Stimulated activated CD8-positive, alpha-beta memory T cell treated with anti-CD3 and anti-CD28 coated beads, Interleukin-4, amount 100 ng/mL, for 4 hours (primary cell): ENCODE data around the gene OLFML2B.

Experiments used
- DNase-seq, 2 donors: peaks; one replicate each; pipeline ENCODE4 v3.0.0-alpha.2; 2020; ENCODE audit warnings: low read depth in 2 of 2, low spot score in 1 of 2

Gene OLFML2B

DNA sequence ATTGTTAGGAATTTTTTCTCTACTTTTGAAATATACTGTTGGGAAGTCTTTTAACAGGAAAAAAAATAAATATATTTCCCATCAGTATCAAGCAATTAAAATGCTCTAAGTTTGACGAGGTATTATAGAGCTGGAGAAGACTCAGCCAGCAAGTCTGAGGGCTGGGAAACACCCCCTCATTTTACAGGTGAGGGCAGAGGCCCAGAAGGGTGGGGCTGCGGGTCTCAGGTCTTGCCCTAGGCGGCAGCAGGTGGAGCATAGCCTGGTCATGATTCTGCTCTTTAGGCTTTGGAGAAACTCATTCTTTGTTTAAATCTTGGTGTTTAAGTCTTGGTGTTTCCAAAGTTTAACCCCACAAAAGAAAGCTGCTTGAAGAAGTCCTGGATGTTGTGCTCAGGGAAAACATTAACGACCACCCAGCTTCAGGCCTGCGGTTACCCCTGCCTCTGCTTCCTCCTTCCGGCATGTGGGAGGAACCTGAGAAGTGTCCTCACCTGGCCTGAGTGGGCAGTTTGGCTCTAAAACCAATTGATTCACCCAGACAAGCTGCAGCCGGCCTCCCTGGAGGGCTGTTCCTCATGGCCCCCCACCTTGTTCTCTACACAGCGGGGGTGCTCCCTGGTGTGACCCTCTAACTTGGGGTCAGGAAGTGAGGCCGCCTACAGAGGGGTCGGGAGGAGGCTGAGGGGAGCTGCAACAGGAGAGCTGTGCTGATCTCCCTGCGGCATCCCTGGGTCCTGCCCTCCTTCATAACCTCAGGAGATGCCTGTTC lies 41.7 kb downstream of the OLFML2B start:
- DNase-seq = no peak

DNA sequence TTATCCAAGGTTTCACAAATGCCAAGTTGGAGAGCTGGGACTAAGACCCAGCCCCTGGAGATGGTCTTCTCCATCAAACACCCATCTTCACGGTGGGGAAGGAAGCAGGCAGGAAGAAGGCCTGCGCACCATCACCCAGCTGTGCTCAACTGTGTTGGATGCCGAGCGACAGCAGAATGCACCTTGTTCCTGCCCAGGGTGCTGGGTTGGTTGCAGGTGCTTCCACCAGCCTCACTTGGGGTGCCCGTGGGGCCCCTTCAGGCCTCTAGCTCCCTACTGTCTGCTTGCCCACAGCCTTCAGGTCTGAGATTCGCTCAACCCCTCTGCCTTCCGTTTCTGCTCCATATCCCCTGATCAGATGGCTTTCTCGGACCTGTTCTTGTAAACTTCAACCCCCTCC lies 42.5 kb downstream of the OLFML2B start:
- DNase-seq = no peak

DNA sequence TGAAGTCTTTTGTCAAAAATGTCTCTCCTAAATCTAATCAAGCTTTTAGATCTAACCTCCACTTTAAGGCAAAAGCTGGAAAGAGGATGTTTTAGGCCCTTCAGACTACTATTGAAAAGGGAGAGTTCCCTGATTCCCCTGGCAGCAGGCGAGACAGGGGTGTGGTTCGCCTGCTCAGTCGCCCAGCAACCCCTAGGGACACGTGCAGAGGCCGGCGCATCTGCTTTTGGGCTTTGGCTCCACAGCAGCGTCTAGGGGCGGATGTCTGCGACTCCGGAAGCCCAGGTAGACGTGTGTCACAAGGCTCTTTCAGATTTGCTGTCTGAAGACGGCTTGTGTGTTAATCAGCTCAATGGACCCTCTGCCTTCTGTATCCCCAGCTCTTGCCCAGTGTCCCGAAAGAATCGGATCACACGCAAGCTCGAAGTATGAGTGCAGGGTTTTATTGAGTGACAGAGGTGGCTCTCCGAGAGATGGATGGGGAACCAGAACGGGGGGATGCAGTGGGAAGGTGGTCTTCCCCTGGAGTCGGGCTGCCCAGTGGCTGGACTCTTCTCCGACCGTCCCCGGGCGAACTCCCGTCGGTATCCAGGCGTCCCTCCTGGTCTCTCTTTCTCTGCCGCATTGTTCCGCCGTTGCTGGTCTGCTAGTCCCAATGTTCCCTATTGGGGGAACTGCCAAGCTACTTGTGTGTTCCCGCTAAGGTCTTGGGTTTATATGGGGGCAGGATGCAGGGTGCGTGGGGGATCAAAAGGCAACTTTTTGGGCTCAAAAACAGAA lies 45.5 kb downstream of the OLFML2B start:
- no peak for DNase-seq

DNA sequence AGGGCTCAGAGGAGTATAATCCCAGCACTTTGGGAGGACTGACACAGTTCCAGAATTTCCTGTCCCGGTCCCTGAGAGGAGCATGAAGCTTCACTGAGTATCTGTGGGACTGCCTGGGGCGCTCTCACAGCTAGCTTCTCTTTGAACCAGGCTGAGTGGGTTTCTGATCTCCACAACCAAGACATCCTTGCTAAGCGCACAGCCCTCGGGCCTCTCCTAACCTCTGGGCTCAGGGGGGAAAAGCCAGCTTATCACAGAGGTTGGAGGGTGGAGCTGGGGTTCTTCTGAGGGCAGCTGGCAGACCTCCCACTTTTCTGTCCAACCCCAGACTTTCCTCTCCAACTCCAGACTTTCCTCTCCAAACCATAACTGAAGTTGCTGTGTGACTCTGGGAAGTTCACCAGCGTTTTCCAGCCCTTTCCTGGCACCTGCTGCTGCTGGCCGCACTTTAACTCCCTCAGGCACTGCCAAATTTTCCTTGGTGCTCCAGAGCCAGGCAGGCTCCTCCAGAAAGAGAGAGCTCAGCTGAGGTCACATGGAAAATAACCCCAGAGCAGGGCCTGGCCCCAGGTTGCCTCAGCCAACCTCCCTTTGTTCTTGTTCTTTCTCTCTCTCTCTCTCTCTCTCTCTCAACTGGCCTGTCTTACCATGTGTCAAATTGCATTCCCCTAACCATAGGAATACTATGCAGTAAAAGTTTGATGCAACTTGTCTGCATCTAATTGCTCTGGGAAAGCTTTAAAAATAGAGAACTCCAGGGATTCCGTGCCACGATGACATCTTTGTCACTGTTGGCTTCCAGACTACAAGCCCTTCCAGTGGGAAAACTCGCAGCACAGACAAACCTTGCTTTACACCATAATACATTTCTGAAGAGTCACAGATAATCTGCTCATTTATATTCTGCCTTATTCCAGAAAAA lies 49.5 kb downstream of the OLFML2B start:
- no peak for DNase-seq

DNA sequence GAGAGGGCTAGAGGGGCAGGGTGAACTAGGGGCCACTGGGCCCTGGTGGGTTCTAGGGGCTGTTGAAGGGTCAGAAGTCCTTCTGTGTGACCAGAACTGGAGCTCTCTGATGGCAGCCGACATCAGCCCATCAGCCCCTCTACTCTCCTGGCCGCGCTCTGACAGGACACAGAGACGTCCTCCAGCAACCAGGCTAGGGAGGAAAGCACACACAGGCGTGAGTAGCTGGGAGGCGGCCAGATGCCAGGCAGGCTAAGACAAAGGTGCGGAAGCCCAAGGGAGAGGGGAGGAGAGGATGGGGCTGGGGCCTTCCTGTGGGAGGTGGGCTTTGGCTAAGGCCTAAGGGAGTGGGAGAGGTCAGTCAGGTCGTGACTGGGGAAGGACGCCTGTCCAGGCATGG lies 50.8 kb downstream of the OLFML2B start:
- DNase-seq = no peak

DNA sequence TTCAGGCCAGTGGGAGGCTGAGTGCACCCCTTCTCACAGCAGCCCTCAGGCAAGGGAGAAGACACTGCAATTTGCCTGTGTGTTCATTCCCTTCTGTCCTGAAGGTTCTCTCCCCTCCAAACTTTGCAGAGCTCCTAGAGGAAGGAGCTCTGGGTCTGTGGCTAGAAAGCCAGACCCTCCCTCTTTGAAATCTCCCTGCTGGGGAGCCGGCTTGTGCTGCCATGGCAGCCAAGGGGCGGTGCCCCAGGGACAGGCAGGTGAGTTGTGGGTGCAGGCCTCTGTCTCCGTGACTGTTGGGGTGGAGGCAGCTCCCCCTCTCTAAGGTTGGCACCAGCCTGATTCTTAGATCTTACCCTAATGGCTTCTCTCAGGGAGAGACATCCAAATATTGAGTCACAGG lies 53.0 kb downstream of the OLFML2B start:
- DNase-seq = no peak

DNA sequence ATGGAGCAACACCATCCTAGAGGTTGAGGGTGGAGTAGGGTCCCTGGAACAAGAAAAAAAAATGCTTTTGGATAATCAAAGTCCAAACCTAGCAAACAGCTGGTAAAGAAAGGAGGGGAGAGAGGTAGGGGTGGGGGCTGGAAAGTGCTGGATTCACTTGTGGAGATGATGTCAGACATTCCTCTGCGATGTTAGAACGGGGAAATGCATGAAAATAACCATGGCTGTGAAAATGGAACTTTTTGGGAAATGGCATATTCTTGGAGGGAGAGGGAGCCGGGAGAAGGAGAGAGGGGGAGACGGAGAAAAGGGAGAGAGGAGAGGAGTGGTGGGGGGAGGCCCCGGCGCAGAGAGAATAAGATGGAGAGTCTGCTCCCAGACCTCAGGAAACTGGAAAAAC lies 53.6 kb downstream of the OLFML2B start:
- DNase-seq = no peak

DNA sequence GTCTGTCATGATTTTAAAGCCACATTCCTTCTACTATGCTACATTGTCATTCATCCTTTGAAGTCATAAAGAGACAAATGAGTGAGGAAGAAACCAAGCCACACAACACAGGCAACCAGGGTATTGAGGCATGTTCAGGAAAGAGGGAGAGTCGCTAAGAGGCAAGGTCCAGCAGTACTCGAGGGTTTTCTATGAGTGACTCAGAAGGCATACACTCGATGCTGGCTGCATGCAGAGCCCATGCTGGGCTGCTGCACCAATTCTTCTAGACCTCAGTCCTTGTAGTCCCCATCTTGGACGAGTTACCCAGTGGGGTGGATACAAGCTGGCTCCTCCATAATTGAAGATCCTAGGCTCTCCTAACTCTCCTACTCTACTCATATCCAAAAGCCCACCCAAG lies 57.6 kb downstream of the OLFML2B start:
- DNase-seq = no peak

DNA sequence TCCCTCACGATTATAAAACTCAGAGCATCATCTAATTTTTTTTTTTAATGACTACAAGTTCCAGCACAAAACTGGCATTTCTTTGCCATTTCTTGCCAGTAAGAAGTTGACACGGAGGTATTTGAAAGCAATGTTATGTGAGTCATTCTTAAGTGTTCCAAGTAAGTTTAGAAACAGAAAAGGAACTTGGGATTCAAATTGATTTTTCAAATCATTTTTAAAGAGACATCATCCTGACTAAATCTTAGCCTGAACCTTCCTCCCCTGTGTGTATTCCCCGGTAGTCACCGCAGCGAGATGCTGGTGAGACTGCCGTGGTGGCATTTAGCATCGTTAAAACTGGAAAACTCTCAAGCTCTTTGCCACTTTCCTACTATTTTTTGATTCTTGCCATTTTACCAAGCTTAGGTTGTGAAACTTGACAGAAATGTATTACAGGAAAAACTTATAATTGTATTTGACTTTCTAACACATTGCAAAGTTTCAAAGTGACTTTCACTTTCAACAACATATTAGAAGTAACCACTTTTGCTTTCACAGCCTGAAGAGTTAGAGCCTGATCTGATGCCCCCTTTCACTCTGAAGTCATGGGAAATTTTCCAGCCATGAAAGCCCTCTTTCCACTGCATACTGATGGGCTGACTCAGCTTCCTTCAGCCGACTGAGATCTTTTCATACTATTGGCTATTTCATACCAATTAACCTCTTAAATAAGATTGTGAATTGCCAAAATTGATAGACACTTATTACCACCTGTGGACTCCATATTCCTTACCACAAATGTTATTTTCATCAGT lies 61.4 kb downstream of the OLFML2B start:
- peak in 1 of 2 donors; percentile 3 for DNase-seq

DNA sequence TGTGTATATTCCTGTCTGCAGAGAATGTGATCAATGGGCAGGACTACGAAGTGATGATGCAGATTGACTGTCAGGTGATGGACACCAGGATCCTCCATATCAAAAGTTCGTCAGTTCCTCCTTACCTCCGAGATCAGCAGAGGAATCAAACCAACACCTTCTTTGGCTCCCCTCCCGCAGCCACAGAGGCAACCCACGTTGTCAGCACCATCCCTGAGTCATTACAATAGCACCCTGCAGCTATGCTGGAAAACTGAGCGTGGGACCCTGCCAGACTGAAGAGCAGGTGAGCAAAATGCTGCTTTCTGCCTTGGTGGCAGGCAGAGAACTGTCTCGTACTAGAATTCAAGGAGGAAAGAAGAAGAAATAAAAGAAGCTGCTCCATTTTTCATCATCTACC lies 65.2 kb downstream of the OLFML2B start:
- DNase-seq = no peak

DNA sequence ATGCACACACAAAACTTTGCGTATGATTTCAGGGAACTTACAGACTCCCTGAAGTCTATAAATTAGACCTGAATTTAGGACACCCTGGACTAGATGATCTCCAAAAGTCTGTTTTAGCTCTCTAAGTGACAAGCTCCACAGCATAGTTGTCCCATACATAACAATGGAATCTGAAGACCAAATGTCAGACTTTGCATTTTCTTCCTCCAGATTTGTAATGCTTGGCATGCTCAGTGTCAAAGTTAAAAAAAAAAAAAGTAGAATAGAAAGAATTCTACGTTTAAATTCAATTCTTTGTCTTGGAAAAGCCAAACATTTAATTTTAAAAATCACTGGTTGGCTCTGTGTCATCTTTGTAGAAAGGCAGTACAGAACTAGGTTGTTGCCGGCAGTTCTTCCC lies 66.7 kb downstream of the OLFML2B start:
- no peak for DNase-seq

DNA sequence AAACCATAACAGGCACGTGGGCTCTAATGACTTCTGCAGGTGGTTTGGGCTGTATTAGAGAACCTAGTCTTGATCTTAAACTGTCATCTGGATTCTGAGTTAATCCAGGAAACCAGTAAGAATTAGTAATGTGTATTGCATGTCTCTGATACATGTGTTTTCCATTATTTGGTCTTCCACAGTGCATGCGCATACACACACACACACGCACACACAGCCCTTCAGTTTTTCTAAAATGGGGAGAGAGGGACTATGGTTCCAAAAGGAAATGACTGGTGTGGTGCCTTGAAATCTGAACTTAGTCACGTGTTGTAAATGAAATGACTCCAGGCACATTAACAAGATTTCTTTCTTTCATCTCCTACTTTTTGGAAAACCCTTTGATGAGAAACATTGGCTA lies 67.6 kb downstream of the OLFML2B start:
- no peak for DNase-seq

DNA sequence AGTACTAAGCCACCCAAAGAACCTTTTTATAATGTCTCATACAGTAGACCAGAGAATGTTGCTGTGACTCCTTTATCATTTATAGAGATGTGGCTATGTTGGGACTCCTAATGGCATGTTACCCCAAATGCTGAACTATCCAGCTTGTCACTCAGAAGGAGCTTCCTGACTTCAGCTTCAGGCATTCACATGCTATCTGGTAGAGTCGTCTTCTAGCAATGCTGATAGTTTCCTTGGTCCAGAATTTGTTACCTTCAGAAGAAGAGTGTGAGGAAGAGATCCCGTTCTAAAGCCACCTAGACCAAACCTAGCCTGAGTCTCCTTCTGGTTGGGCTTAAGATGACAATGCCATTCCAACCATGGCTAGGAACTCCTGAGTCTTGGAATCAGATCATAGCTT lies 68.1 kb downstream of the OLFML2B start:
- no peak for DNase-seq

DNA sequence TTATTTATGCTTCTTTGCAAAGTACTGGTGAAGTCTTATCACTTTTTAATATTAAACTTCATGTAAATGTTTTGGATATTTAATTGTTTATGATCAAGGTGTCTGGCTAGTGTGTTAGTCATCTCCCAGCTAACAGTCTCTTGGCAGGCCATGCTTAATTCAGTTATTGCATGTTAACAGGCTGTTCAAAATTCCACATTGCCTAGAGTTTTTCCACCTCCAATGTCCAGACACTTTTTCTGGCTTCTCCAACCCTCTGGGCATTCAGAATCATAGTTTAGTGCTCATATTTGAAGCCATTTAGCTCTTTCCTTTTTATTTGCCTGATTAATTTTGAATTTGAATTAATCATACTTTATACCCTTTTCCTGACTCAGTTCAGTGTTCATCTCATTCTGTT lies 69.2 kb downstream of the OLFML2B start:
- DNase-seq = no peak

DNA sequence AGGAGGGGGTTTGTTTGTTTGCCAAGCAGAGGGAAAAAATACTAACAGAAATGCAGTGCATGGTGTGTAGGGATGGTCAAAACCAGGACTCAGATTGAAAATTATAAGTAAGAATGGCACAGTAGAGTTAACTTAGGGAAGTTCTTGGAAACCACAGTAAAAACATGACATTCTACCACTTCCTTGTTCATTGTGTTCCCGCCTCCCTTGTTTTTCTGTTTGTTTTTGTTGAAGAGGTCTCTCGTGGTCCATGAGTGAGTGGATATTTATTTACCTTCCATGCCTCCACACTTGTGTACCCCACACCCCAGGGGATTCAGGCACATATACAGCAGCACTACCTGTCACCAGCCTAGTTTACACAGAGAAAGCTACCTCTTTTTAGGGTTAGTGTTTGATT lies 69.6 kb downstream of the OLFML2B start:
- no peak for DNase-seq

DNA sequence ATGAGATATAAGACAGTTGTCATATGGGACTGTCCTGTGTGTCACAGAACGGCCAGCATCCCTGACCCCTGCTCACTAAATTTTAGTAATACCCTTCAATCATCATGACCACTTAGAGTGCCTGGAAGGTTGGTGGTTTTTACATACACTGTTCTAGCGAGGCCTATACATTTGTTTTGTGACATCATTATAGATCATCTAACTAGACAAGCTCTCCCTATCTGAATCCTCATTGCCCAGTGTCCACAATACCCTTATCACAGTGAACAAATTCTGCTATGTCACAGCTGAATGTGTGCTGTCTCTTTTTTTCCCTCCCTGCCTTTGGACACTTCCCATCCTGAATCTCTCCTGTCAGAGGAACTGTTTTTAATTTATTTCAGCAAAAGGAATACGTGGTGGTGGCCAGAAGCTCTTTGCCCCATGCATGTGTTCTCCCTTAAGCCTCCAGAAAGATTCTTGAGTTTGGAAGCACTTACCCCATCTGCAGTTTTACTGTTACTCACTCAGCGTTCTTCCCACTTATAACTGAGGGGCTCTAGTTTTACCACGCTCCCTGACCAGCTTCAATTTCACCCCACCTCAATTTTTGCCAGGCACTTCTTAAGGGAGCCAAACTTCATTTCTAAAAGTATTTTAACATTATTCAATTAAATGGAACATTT lies 70.3 kb downstream of the OLFML2B start:
- no peak for DNase-seq

DNA sequence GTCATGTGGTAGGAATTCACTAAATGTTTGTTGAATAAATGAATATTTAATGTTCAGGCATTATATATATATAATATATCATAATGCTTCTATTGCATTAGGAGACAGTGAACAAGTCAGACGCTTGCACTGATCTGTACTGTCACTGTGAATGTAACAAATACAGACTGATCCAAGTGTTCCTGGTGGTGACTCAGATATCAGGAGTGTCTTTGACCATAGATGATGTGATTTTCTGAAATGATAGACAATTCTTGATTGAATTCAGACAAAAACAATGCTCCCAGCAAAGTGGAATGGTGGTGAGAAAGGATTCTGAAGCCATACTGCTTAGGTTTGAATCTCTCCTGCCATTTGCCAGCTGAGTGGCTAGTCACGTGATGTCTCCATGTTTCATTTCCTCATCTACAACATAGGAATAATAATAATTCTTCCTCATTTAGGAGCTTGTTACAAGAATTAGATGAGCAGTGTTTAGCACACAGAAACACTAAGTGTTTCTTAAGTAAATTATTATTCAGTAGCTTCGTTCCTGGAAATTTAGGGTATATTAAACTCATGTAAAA lies 71.0 kb downstream of the OLFML2B start:
- no peak for DNase-seq

DNA sequence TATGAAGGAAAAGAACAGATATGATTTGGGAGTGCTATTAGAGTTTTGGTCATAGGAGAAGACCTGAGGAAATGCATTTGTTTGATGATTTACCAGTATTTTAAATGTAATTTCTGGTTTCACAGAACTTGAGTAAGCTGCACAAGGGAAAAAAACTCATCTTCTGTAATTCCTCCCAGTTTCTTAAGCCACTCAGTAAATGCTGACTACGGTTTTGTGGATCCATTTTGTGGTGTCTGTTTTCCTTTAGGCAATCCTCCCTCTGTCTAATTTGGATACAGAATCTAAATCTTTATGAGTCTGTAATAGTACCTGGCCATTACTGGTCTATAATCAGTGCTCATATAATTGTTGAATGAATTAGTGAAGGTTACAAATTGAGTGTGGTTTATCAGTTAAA lies 72.0 kb downstream of the OLFML2B start:
- no peak for DNase-seq

DNA sequence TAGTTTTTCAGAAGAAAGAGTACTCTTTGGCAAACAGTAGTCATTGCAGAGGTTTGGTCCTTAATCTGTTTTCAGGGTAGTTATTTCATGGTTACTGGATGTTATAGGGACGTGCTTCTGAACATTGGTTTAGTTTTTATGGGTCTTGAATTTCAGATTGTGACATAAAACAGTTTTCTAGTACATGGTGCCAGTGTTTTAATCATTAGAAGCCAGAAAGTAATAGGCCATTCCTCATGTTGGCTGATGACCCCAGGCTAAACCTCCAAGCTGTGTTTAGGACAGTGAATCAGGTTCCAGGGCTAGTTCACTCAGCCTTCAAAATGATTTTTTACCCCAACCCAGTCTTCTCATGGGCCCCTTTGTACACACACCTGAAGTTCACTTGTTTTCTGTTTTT lies 73.3 kb downstream of the OLFML2B start:
- DNase-seq = no peak

DNA sequence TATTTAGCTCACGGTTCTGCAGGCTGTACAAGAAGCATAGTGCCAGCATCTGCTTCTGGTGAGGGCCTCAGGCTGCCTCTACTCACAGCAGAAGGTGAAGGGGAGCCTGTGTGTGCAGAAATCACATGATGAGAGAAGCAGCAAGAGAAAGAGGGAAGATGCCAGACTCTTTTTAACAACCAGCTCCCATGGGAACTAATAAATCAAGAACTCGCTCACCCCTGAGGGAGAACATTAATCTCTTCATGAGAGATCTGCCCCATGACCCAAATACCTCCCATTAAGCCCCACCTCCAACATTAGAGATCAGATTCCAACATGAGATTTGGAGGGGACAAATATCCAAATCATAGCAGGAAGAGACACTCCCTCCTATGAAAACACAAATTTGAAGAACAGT lies 74.1 kb downstream of the OLFML2B start:
- DNase-seq = no peak
